NCI-H460 (cell line): ENCODE data around the gene HSPG2. TPM values are rescaled to one million over a fixed set of nuclear protein-coding genes. Genes with fewer than 3 reads are reported as not detected.

Source experiments
- DNase-seq: peaks from one replicate; pipeline ENCODE4 v3.0.0-alpha.2; 2016; ENCODE audit warnings: low read depth; ENCODE audit errors: extremely low read depth
- total RNA-seq: library from RNA; depleted of rRNA; stranded (reverse); fragments of >200 nt; shearing (Covaris generic); gene quantifications from 2 replicates; pipeline ENCODE4 v1.2.3, GENCODE V29; 2014; rRNA removed

HSPG2 gene
- total RNA-seq, 1 experiment from 2014 or later, result 35.5 TPM

DNA sequence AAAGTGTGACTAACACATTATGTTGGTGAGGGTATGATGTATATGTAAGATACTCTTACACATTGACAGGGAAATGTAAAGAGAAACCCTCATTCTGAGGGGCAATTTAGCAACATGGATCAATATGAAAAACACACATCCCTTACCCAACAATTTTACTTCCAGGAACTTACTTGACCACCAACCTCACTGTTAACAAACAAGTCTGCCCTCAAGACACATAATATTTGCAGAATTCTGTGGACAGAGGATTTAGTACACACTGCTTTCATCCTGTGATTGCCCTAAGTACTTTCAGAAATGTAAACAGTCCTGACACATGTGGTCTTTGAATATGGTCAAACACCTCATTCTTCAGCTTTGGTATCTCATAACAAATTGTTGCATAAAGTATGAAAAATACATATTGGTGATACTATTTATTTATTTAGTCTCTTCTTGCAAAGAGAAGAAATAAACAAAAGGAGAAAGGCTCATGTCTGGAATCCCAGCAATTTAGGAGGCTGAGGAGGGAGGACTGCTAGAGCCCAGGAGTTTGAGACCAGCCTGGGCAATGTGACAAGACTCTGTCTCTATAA is 161.0 kb downstream of the HSPG2 start:
- DNase-seq, result peak; percentile 41

DNA sequence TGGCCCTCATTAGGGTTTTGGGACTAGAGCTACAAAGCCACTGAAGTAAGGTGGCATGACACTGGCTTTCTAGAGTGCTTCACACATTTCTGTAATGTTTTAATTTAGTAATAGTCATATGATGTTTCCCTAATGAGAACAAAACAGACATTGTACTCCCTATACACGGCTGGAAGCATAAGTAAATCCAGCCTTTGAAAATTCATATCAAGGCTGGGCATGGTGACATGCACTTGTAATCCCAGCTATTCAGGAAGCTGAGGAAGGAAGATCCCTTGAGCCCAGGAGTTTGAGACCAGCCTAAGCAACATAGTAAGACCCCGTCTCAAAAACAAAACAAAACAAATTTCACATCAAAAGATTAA is 161.6 kb downstream of the HSPG2 start:
- no peak for DNase-seq

DNA sequence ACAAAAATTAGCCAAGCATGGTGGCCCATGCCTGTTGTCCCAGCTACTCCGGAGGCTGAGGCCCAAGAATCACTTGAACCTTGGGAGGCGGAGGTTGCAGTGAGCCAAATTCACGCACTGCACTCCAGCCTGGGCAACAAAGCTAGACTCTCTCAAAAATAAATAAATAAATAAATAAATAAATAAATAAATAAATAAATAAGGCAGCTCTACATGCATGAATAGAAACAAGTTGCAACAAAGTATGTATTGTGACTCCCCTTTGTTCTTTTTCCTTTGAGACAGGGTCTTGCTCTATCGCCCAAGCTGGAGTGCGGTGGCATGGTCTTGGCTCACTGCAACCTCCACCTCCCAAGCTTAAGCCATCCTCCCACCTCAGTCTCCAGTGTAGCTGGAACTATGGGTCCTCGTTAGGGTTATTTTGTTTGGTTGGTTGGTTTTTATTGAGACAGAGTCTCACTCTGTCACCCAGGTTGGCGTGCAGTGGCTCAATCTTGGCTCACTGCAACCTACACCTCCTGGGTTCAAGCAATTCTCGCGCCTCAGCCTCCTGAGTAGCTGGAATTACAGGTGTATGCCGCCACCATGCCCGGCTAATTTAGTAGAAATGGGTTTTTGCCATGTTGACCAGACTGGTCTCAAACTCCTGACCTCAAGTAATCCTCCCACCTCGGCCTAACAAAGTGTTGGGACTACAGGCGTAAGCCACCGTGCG is 162.1 kb downstream of the HSPG2 start:
- no peak for DNase-seq

DNA sequence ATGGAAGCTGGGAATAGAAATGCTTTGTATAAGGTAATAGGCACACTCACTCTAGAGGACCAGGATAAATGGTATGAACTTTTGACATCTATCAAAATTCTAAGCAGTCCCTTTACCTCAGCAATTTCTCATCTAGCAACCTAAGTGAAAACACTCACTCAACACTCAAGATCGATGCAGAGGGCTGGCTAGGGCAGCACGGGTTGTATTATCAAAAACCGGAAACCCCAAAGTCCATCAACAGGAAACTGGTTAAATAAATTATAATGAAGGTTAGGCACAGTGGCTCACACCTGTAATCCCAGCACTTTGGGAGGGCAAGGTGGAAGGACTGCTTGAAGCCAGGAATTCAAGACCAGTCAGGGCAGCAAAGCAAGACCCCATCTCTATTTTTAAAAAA is 163.5 kb downstream of the HSPG2 start:
- no peak for DNase-seq

Other genes starting within 250 kb of the HSPG2 start
- 14.9 and 19.8 TPM in 2 replicates for gene USP48, start 154.2 kb downstream of the HSPG2 start, total RNA-seq
- gene LDLRAD2, start 125.0 kb downstream of the HSPG2 start, total RNA-seq, result not detected in 2 replicates
- gene CELA3B, start 39.7 kb upstream of the HSPG2 start, total RNA-seq, result not detected in 2 replicates
- gene CELA3A, start 64.3 kb upstream of the HSPG2 start, total RNA-seq, result not detected in 2 replicates
- 174 and 178 TPM in 2 replicates for gene CDC42, start 115.4 kb upstream of the HSPG2 start, total RNA-seq
- gene WNT4, start 205.8 kb upstream of the HSPG2 start, total RNA-seq, result 0.10 TPM in 1 of 2 replicates, not detected in the other